Erythroblast (primary cell): Measurements from ENCODE around the gene SCG5.

Experiments
- GATA1 ChIP-seq: IDR thresholded peaks from 2 replicates; pipeline ENCODE4 v1.6.1; 2011; ENCODE audit warnings: low read depth, mild to moderate bottlenecking, control low read depth, low read length, moderate library complexity
- POLR2A ChIP-seq: IDR thresholded peaks from 2 replicates; pipeline ENCODE4 v1.6.1; 2011; ENCODE audit warnings: mild to moderate bottlenecking, low read length

DNA sequence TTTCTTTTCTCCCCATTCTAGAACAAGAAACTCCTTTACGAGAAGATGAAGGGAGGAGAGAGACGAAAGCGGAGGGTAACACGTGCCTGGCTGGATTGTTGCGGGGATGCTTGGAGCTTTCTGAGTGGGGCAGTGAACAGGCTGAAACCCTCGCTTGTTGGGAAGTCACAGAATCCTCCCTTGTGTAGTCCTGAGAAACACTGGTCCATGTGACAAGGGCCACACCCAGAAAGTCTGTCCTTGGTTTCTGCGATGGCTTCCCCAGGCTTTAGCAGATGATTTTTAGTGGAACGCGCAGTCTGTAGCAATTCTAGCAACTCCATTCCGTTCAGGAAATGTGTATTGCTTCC, 50.2 kb downstream of the SCG5 start:
- TF ChIP-seq POLR2A (no peak), GATA1 (no peak)
